H9 (cell line): ENCODE data around the gene TMPRSS3. TPM values are rescaled to one million over a fixed set of nuclear protein-coding genes. Genes with fewer than 3 reads are reported as not detected.

Source experiments
- DNase-seq: peaks from one replicate; pipeline ENCODE4 v3.0.0-alpha.2; 2017
- H2AFZ ChIP-seq: one replicate; pipeline ENCODE4 v1.6.1; 2013; ENCODE audit warnings: mild to moderate bottlenecking, low read length, control low read depth, moderate library complexity
- H2AK5ac ChIP-seq: 2 replicates; pipeline ENCODE4 v1.6.1; 2013; ENCODE audit warnings: low read length, control low read depth, mixed read lengths; ENCODE audit not compliant: insufficient read length
- H2BK120ac ChIP-seq: one replicate; pipeline ENCODE4 v1.6.1; 2013; ENCODE audit warnings: low read depth, mild to moderate bottlenecking, low read length, control low read depth, inconsistent platforms; ENCODE audit not compliant: poor library complexity, severe bottlenecking
- H2BK12ac ChIP-seq: 2 replicates; pipeline ENCODE4 v1.6.1; 2013; ENCODE audit warnings: low read length, control low read depth, mixed read lengths, low read depth; ENCODE audit not compliant: insufficient read length
- H2BK15ac ChIP-seq: 2 replicates; pipeline ENCODE4 v1.6.1; 2013; ENCODE audit warnings: low read depth, low read length, control low read depth
- H2BK20ac ChIP-seq: one replicate; pipeline ENCODE4 v1.6.1; 2013; ENCODE audit warnings: low read depth, mild to moderate bottlenecking, low read length, control low read depth, inconsistent platforms; ENCODE audit not compliant: poor library complexity, severe bottlenecking
- H2BK5ac ChIP-seq: 2 replicates; pipeline ENCODE4 v1.6.1; 2013; ENCODE audit warnings: low read length, control low read depth, mixed read lengths; ENCODE audit not compliant: insufficient read length
- H3K14ac ChIP-seq: 2 replicates; pipeline ENCODE4 v1.6.1; 2013; ENCODE audit warnings: low read length, control low read depth; ENCODE audit not compliant: insufficient read depth
- H3K18ac ChIP-seq: 2 replicates; pipeline ENCODE4 v1.6.1; 2013; ENCODE audit warnings: low read depth, mild to moderate bottlenecking, mixed read lengths, low read length, control low read depth; ENCODE audit not compliant: insufficient read length
- H3K23ac ChIP-seq: 2 replicates; pipeline ENCODE4 v1.6.1; 2013; ENCODE audit warnings: low read length, control low read depth, mixed read lengths, low read depth; ENCODE audit not compliant: insufficient read length
- H3K23me2 ChIP-seq: 2 replicates; pipeline ENCODE4 v1.6.1; 2013; ENCODE audit warnings: low read depth, mild to moderate bottlenecking, mixed read lengths, low read length, control low read depth; ENCODE audit not compliant: insufficient read length, poor library complexity, severe bottlenecking
- H3K27ac ChIP-seq: 2 replicates; pipeline ENCODE4 v1.5.1; 2013; ENCODE audit warnings: low read length, control low read depth, mixed read lengths, low read depth; ENCODE audit not compliant: insufficient read length
- H3K27me3 ChIP-seq: 2 replicates; pipeline ENCODE4 v1.6.1; 2013; ENCODE audit warnings: low read length, control low read depth, inconsistent platforms; ENCODE audit not compliant: insufficient read depth
- H3K4ac ChIP-seq: 2 replicates; pipeline ENCODE4 v1.6.1; 2013; ENCODE audit warnings: low read depth, mild to moderate bottlenecking, control low read depth, inconsistent platforms, low read length, moderate library complexity
- H3K4me1 ChIP-seq: 2 replicates; pipeline ENCODE4 v1.6.1; 2013; ENCODE audit warnings: low read length, control low read depth, inconsistent platforms; ENCODE audit not compliant: insufficient read depth
- H3K4me2 ChIP-seq: 2 replicates; pipeline ENCODE4 v1.6.1; 2013; ENCODE audit warnings: low read length, control low read depth, mixed read lengths; ENCODE audit not compliant: insufficient read length, insufficient read depth
- H3K56ac ChIP-seq: 2 replicates; pipeline ENCODE4 v1.6.1; 2013; ENCODE audit warnings: low read depth, mild to moderate bottlenecking, mixed read lengths, low read length, control low read depth; ENCODE audit not compliant: insufficient read length
- H3K79me1 ChIP-seq: 2 replicates; pipeline ENCODE4 v1.6.1; 2013; ENCODE audit warnings: low read depth, mild to moderate bottlenecking, moderate library complexity, low read length, control low read depth, inconsistent platforms; ENCODE audit not compliant: insufficient read depth, poor library complexity, severe bottlenecking
- H3K79me2 ChIP-seq: 2 replicates; pipeline ENCODE4 v1.6.1; 2013; ENCODE audit warnings: low read length, control low read depth, inconsistent platforms; ENCODE audit not compliant: insufficient read depth
- H3K9ac ChIP-seq: 2 replicates; pipeline ENCODE4 v1.6.1; 2013; ENCODE audit warnings: low read length, control low read depth, mixed read lengths; ENCODE audit not compliant: insufficient read length; ENCODE audit errors: extremely low read depth
- H3K9me3 ChIP-seq: one replicate; pipeline ENCODE4 v1.6.1; 2013; ENCODE audit warnings: low read depth, low read length, inconsistent platforms; ENCODE audit not compliant: control insufficient read depth
- H3T11ph ChIP-seq: one replicate; pipeline ENCODE4 v1.6.1; 2013; ENCODE audit warnings: mild to moderate bottlenecking, low read length, control low read depth, inconsistent platforms
- H4K20me1 ChIP-seq: one replicate; pipeline ENCODE4 v1.6.1; 2013; ENCODE audit not compliant: control insufficient read depth, insufficient read length, insufficient read depth
- H4K5ac ChIP-seq: 2 replicates; pipeline ENCODE4 v1.6.1; 2013; ENCODE audit warnings: low read depth, mild to moderate bottlenecking, mixed read lengths, low read length, control low read depth; ENCODE audit not compliant: insufficient read length
- H4K8ac ChIP-seq: replicated peaks from 2 replicates; pipeline ENCODE4 v1.6.1; 2013; ENCODE audit warnings: low read length, control low read depth, mixed read lengths, low read depth; ENCODE audit not compliant: insufficient read length
- H4K91ac ChIP-seq: 2 replicates; pipeline ENCODE4 v1.6.1; 2013; ENCODE audit warnings: low read depth, mild to moderate bottlenecking, moderate library complexity, mixed read lengths, low read length, control low read depth; ENCODE audit not compliant: insufficient read length
- H3K27ac Mint-ChIP-seq, 3 experiments: 2 replicates in 2 of 3; 3 replicates in 1 of 3; pipeline ENCODE4 v1.8.0; 2020 to 2021; ENCODE audit warnings: mixed read lengths in 3 of 3, mild to moderate bottlenecking in 1 of 3, moderate library complexity in 1 of 3
- H3K27me3 Mint-ChIP-seq: 2 replicates; pipeline ENCODE4 v1.8.0; 2021; ENCODE audit warnings: low read depth, mild to moderate bottlenecking, moderate library complexity, mixed read lengths
- H3K36me3 Mint-ChIP-seq, 3 experiments: 2 replicates in 2 of 3; 3 replicates in 1 of 3; pipeline ENCODE4 v1.8.0; 2020 to 2021; ENCODE audit warnings: low read depth in 3 of 3, mixed read lengths in 3 of 3; ENCODE audit not compliant: insufficient read depth in 1 of 3
- H3K4me1 Mint-ChIP-seq, 2 experiments: 2 replicates each; pipeline ENCODE4 v1.8.0; 2020; ENCODE audit warnings: mixed read lengths in 2 of 2
- H3K4me3 Mint-ChIP-seq, 2 experiments: 2 replicates in 1 of 2; 3 replicates in 1 of 2; pipeline ENCODE4 v1.8.0; 2020 to 2021; ENCODE audit warnings: mild to moderate bottlenecking in 2 of 2, mixed read lengths in 2 of 2, moderate library complexity in 1 of 2
- H3K9me3 Mint-ChIP-seq, 2 experiments: 2 replicates in 1 of 2; 3 replicates in 1 of 2; pipeline ENCODE4 v1.8.0; 2020; ENCODE audit warnings: mild to moderate bottlenecking in 2 of 2, mixed read lengths in 2 of 2, moderate library complexity in 1 of 2
- CTCF ChIP-seq: fragments of 200-600 bp; sonication (generic); conservative IDR thresholded peaks from 3 replicates; pipeline ENCODE4 v1.8.0; 2021; ENCODE audit warnings: antibody characterized with exemption, mild to moderate bottlenecking
- WGBS: extraction: QIAGEN DNeasy Blood & Tissue Kit; methylation state at CpG from one replicate; pipeline ENCODE4 v1.1.7; 2013; ENCODE audit warnings: missing lambda C conversion rate, low lambda C conversion rate, mixed read lengths; ENCODE audit not compliant: insufficient read length; ENCODE audit errors: extremely low coverage; 5-methylcytosine and 5-hydroxymethylcytosine counted together
- total RNA-seq: library from RNA; stranded (reverse); gene quantifications from 2 replicates; pipeline ENCODE4 v1.2.1, GENCODE V29; 2021

The TMPRSS3 gene
- total RNA-seq, 1 experiment from 2014 or later = 0.31 TPM

GRCh38 chr21:42404539-42404938, 8.7 kb upstream of the TMPRSS3 start:
- Histone ChIP-seq H3K4me1 (no peaks in the 10 kb centered on the region), H4K91ac (no peak overlapping the region), H3K9me3 (no peaks in the 10 kb centered on the region), H2BK20ac (no peak overlapping the region), H3K79me2 (no peaks in the 10 kb centered on the region), H3K56ac (no peak overlapping the region), H3K4ac (no peak overlapping the region), H3K18ac (no peak overlapping the region), H2BK5ac (no peak overlapping the region), H2AFZ (no peak overlapping the region), H3K27me3 (no peaks in the 10 kb centered on the region), H2BK120ac (no peak overlapping the region), H3K23ac (no peak overlapping the region), H2BK15ac (no peak overlapping the region), H3T11ph (no peak overlapping the region), H4K5ac (no peak overlapping the region), H3K23me2 (no peaks in the 10 kb centered on the region), H3K4me2 (no peak overlapping the region), H4K8ac (no peak overlapping the region), H2AK5ac (no peak overlapping the region), H4K20me1 (no peaks in the 10 kb centered on the region), H3K79me1 (no peaks in the 10 kb centered on the region), H3K9ac (no peak overlapping the region), H3K27ac (no peak overlapping the region), H2BK12ac (no peak overlapping the region), H3K14ac (no peak overlapping the region)
- Mint-ChIP-seq H3K36me3 (no peaks in the 10 kb centered on the region), H3K27ac (no peak overlapping the region), H3K27me3 (peaks cover 3% of the 10 kb centered on the region), H3K4me3 (no peak overlapping the region), H3K4me1 (peaks cover 2 to 7% of the 10 kb centered on the region in 2 experiments), H3K9me3 (no peaks in the 10 kb centered on the region)
- WGBS = no CpG with 5 or more reads among the region's 10 CpGs
- TF ChIP-seq CTCF = no peak
- no peak for DNase-seq
